Subcutaneous abdominal adipose tissue (tissue), 5 donors: ENCODE data around the gene RGPD4.
"Not testable (repeated sequence)": the region's sequence is repeated elsewhere in the genome, so short reads cannot be mapped to it uniquely, and the experiment has no call there.

Experiments used
- H3K27ac ChIP-seq: one replicate; pipeline ENCODE4 v1.7.0; 2013; ENCODE audit warnings: low read depth, mild to moderate bottlenecking, inconsistent platforms, low read length, moderate library complexity
- H3K27me3 ChIP-seq, 5 donors: one replicate each; pipeline ENCODE4 v1.7.0; 2013; ENCODE audit warnings: low read length in 5 of 5, inconsistent platforms in 1 of 5; ENCODE audit not compliant: control insufficient read depth in 5 of 5, insufficient read depth in 4 of 5
- H3K36me3 ChIP-seq, 5 donors: one replicate each; pipeline ENCODE4 v1.7.0; 2013; ENCODE audit warnings: low read length in 5 of 5; ENCODE audit not compliant: control insufficient read depth in 5 of 5, insufficient read depth in 5 of 5
- H3K4me1 ChIP-seq, 5 donors: one replicate each; pipeline ENCODE4 v1.7.0; 2013; ENCODE audit warnings: low read length in 5 of 5, mild to moderate bottlenecking in 3 of 5, moderate library complexity in 1 of 5; ENCODE audit not compliant: control insufficient read depth in 5 of 5, insufficient read depth in 5 of 5
- H3K4me3 ChIP-seq, 5 donors: one replicate each; pipeline ENCODE4 v1.7.0; 2013; ENCODE audit warnings: low read length in 5 of 5, low read depth in 1 of 5
- H3K9ac ChIP-seq, 5 donors: one replicate each; pipeline ENCODE4 v1.7.0; 2013; ENCODE audit warnings: low read length in 5 of 5, mild to moderate bottlenecking in 4 of 5, moderate library complexity in 3 of 5
- H3K9me3 ChIP-seq, 5 donors: one replicate each; pipeline ENCODE4 v1.7.0; 2013; ENCODE audit warnings: low read length in 5 of 5; ENCODE audit not compliant: control insufficient read depth in 5 of 5
- donor health status: healthy.
- donor health status: healthy.
- donor health status: healthy.
- donor health status: healthy.
- donor health status: healthy.

RGPD4 gene

DNA sequence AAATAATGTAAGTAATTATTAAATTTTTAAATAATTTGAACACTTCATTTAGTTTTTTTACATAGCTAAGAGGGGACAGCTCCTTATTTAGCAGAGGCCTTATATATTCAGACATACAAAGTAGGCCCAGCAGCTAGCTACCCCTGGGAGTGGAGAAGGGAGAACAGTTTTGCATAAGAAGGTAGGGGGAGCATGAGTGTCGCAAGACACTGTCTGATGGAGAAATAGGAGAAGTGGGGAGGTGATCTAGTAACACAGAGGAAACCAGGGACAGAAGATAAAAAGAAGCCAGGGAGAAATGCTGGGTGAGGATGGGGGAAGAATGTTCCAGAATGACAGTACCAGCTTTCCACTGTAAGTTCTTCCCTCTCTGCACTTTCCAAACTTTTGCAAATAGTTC lies 16.0 kb upstream of the RGPD4 start:
- Histone ChIP-seq H3K27ac (no peak overlapping the region), H3K9ac (no peak overlapping the region), H3K4me1 (no peaks in the 10 kb centered on the region), H3K9me3 (no peaks in the 10 kb centered on the region), H3K4me3 (no peak overlapping the region), H3K27me3 (no peaks in the 10 kb centered on the region), H3K36me3 (no peaks in the 10 kb centered on the region)

DNA sequence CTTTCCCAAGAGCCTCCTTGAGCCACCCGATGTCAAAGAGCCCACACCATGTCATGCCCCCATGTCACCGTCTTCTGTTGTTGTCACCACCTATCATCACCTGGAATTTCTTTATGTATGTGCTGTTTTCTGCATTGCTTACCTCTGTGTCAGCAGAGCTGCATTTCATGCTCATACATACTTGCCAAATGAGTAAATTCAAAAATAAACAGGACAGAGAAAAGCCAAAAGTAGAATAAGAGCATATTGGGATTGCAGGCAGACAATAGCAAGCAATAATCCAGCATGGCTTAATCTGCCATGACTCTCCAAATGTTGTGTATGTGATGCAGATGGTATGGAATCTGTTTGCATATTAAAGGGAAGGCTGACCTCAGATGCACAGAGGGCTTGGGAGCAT lies 15.3 kb upstream of the RGPD4 start:
- no peak overlapping the region for H3K4me3 ChIP-seq

DNA sequence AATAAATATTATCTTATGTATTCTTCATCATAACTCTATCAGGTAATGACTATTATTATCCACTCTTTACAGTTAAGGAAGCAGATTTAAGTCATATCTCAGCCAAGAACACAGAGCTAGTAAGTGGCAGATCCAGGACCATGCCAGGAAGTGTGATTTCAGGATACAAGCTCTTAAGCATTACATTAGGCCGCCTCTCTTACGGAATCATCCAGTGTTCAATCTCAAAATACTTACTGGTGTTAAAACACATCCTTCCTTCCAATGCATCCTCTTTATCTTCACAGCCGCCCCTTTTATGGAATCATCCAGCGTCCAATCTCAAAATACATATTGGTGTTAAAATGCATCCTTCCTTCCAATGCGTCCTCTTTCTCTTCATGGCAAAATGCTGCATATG lies 14.7 kb upstream of the RGPD4 start:
- no peak overlapping the region for H3K27ac ChIP-seq
- no peak overlapping the region for H3K4me3 ChIP-seq
- H3K27me3 ChIP-seq: no peaks in the 10 kb centered on the region
- H3K9ac ChIP-seq: no peak overlapping the region
- H3K36me3 ChIP-seq: no peaks in the 10 kb centered on the region
- H3K4me1 ChIP-seq: no peaks in the 10 kb centered on the region
- no peaks in the 10 kb centered on the region for H3K9me3 ChIP-seq

More for the DNA sequence above, 15.3 kb upstream of the RGPD4 start:
- Histone ChIP-seq H3K36me3 (no peaks in the 10 kb centered on the region), H3K9me3 (no peaks in the 10 kb centered on the region), H3K27me3 (no peaks in the 10 kb centered on the region), H3K9ac (no peak overlapping the region), H3K27ac (no peak overlapping the region), H3K4me1 (no peaks in the 10 kb centered on the region)

DNA sequence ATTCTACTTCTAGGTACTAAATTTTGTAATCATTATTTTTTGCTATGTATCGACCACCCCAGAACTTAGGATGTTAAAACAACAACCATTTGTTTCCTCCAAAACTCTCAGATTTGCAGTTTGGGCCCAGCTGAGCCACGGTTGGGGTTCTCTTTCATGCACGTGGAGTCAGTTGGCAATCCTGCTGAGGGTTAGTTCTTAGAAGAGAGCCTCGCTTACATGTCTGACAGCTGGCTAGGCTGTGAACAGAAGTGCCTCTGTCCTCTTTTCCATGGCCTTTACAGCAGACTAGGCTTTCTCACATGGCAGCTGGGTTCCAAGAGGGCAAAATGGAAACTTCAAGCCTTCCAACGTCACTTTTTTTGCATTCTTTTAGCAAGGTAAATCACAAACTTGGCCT lies 9.3 kb upstream of the RGPD4 start:
- H3K4me3 ChIP-seq: no peak overlapping the region
- no peak overlapping the region for H3K9ac ChIP-seq
- no peaks in the 10 kb centered on the region for H3K27me3 ChIP-seq
- H3K27ac ChIP-seq: no peak overlapping the region
- H3K36me3 ChIP-seq: no peaks in the 10 kb centered on the region
- H3K9me3 ChIP-seq: no peaks in the 10 kb centered on the region
- peaks cover 0 to 5% (median 0%) of the 10 kb centered on the region in 5 donors for H3K4me1 ChIP-seq

DNA sequence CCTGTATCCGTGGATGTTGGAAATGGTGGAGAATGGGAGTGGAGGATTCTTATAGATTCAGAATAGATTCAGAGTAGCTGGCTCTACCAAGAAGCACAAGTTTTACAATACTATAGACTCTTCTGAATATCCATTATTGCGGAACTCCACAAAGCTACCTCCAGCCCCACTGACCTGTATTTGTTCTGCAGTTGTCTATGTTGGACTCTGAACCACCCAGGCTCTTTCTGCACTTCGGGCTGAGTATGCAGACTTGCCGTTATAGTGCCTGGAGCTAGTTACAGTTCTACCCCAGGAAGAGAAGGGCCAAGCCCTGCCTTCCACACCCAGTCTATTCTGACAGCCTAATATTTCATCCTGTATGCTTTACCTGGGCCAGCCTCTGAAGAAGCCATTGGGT lies 4.4 kb upstream of the RGPD4 start:
- no peaks in the 10 kb centered on the region for H3K27me3 ChIP-seq
- H3K9me3 ChIP-seq: no peaks in the 10 kb centered on the region
- no peak overlapping the region for H3K27ac ChIP-seq
- no peak overlapping the region for H3K9ac ChIP-seq
- no peak overlapping the region for H3K4me3 ChIP-seq
- H3K4me1 ChIP-seq: peaks cover 0 to 4% (median 0%) of the 10 kb centered on the region in 5 donors
- H3K36me3 ChIP-seq: no peaks in the 10 kb centered on the region

DNA sequence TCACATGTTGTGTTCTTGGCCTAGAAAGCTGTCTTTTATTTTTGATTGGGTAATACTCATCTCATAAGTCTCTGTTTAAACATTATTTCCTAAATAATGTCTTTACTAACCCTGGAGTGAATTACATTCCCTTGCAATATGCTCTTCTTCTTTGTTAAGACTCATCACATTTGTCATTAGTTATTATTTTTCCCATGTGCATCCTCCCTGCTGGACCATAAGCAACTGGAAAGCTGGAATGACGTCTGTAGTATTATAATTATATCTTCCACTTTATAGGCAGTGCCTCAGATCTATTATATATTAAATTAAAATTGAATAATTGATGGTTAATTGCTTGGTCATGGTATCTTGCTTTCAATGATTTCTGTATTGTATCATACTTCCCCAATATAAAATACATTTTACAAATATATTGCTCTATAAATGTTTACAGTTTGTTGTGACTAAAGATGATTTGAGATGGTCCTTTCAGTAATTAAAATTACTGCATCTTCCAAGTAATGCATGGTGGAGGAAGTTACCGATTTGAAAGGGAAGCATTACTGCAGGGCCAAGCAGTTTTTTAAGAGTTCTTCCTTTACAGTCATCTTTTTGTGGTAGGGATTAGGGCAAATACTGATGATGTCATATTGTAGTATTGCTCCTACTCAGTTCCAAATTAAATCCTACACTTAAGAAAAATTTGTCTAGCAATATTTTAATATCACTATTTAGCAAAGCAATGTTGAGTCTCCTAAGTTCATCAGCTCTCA lies 2.1 kb upstream of the RGPD4 start:
- no peaks in the 10 kb centered on the region for H3K9me3 ChIP-seq
- no peak overlapping the region for H3K27ac ChIP-seq
- H3K4me1 ChIP-seq: no peaks in the 10 kb centered on the region
- H3K4me3 ChIP-seq: no peak overlapping the region
- H3K27me3 ChIP-seq: no peaks in the 10 kb centered on the region
- no peaks in the 10 kb centered on the region for H3K36me3 ChIP-seq
- no peak overlapping the region for H3K9ac ChIP-seq

DNA sequence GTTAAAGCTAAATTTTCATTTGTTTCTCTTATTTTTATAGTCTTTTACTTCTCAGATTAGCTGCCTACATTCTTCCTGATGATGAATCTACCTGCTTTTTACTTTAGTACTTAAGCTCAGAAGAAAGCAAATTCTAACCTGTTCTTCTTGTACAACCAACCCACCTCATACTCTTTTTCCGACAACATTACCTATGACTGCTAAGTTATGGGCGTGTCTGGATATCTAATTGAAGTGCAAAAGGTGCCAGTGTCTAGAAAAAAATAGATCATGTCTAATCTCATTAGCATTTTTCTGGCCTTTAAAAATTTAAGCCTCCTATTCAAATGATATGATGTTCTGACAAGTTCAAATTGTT lies 1.5 kb upstream of the RGPD4 start:
- H3K9me3 ChIP-seq: no peaks in the 10 kb centered on the region
- no peak overlapping the region for H3K4me3 ChIP-seq
- no peak overlapping the region for H3K9ac ChIP-seq
- no peak overlapping the region for H3K27ac ChIP-seq
- no peaks in the 10 kb centered on the region for H3K27me3 ChIP-seq
- no peaks in the 10 kb centered on the region for H3K36me3 ChIP-seq
- H3K4me1 ChIP-seq: no peaks in the 10 kb centered on the region

DNA sequence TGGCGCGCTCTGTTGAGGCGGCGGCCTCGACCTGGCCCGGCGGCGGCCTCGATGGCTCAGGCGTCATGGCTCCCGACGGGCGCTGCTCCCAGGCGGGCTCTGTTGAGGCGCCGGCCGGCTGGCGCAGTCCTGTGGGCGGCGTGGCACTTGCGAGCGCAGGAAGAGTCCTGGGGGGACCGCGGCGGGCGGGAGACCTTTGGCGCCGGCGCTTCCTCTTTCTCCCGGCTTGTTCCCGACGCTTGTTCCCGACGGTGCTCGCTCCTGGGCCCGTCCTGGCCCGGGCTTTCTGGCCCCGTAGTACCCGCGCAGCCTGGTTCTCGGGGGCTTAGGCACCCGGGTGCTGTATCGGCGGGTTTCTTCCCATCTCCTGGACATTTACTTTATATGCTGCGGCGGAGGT lies 2.8 kb downstream of the RGPD4 start:
- H3K9ac ChIP-seq, H3K27me3 ChIP-seq, H3K4me3 ChIP-seq, H3K36me3 ChIP-seq, H3K4me1 ChIP-seq, H3K27ac ChIP-seq, H3K9me3 ChIP-seq: not testable (repeated sequence)

DNA sequence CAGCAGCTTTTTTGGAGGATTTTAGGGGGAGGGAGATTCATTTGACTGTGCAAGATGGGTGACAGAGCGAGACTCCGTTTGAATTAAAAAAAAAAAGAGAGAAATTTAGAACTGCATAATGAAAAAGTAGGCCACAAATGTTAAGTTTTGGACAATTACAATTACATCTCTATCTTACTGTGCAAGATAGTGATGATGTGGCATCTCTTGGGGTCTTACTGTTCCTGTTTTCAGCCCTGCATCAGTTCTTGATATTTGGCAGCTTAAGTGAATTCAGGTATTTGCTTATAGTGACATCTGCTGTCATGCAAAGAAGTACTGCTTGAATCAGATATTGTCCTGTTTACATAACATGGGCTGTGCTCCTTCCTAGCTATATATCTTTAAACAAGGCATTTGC lies 6.5 kb downstream of the RGPD4 start:
- not testable (repeated sequence) for H3K4me1 ChIP-seq, H3K27ac ChIP-seq, H3K4me3 ChIP-seq, H3K9ac ChIP-seq, H3K27me3 ChIP-seq, H3K9me3 ChIP-seq, H3K36me3 ChIP-seq

DNA sequence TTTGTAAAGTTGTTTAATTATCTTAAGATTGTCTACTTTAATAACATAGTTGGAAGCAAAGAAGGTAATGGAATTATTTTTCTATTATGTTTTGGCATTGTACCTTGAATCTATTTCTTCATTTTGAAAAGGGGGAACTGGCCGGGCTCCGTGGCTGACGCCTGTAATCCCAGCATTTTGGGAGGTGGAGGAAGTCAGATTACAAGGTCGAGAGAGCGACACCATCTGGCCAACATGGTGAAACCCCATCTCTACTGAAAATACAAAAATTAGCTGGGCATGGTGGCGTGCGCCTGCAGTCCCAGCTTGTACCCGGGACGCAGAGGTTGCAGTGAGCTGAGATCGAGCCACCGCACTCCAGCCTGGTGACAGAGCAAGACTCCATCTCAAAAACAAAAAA lies 6.9 kb downstream of the RGPD4 start:
- H3K27me3 ChIP-seq, H3K4me1 ChIP-seq, H3K4me3 ChIP-seq, H3K9ac ChIP-seq, H3K36me3 ChIP-seq, H3K9me3 ChIP-seq, H3K27ac ChIP-seq: not testable (repeated sequence)

DNA sequence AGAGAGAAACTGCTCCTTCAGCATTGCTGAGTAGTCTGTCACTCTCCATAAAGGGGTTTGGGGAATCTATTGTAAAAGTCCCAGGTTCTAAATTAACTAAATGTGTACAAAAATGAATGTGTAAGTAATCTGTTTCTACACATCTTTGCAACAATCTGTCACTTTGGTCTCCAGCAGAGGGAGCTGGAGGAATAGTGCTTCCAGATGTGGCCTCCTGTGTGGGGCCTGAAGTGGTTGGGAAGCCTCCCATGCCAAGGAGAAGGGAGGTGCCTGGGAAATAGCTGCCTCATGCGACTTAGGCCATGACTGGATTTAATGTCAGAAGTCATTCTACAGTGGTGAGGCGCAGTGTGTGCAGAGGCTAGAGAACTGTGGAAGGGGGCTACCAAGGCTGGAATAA lies 89.4 kb downstream of the RGPD4 start:
- H3K4me3 ChIP-seq, H3K27ac ChIP-seq, H3K4me1 ChIP-seq, H3K27me3 ChIP-seq, H3K9me3 ChIP-seq, H3K9ac ChIP-seq, H3K36me3 ChIP-seq: not testable (repeated sequence)
